Gastrocnemius medialis (tissue), 4 donors: ENCODE data around the gene KCNH8.
"Not testable (repeated sequence)": the region's sequence is repeated elsewhere in the genome, so short reads cannot be mapped to it uniquely, and the experiment has no call there.

ENCODE experiments used
- POLR2A ChIP-seq, 2 donors: fragments of 450-650 bp; IDR thresholded peaks; one replicate each; pipeline ENCODE4 v1.6.1; 2017; ENCODE audit warnings: antibody characterized with exemption in 2 of 2, mild to moderate bottlenecking in 2 of 2, moderate library complexity in 2 of 2
- TF ChIP-seq, protein P1 (sequence below), 5 experiments: fragments of 450-650 bp in 3 of 5; fragments of 200-600 bp in 2 of 5; sonication (generic) in 2 of 5; IDR thresholded peaks in 4 of 5; conservative IDR thresholded peaks in 1 of 5; 1 replicate in 4 of 5; 2 replicates in 1 of 5; pipeline ENCODE4 v1.5.1; 2016 to 2019; ENCODE audit warnings: antibody characterized with exemption in 5 of 5, mild to moderate bottlenecking in 3 of 5, moderate library complexity in 3 of 5

DNA sequence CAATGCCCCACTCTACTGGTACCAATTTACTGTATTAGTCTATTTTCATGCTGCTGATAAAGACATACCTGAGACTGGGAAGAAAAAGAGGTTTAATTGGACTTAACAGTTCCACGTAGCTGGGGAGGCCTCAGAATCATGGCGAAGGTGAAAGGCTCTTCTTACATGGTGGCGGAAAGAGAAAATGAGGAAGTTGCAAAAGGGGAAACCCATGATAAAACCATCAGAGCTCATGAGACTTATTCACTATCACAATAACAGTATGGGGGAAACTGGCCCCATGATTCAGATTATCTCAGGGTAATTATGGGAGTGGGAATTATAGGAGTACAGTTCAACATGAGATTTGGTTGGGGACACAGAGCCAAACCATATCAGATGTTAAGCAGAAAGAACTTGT, 81.6 kb downstream of the KCNH8 start:
- TF ChIP-seq POLR2A (IDR thresholded peaks at IDR 0.05) = not testable (repeated sequence)
- TF ChIP-seq, protein P1, sequence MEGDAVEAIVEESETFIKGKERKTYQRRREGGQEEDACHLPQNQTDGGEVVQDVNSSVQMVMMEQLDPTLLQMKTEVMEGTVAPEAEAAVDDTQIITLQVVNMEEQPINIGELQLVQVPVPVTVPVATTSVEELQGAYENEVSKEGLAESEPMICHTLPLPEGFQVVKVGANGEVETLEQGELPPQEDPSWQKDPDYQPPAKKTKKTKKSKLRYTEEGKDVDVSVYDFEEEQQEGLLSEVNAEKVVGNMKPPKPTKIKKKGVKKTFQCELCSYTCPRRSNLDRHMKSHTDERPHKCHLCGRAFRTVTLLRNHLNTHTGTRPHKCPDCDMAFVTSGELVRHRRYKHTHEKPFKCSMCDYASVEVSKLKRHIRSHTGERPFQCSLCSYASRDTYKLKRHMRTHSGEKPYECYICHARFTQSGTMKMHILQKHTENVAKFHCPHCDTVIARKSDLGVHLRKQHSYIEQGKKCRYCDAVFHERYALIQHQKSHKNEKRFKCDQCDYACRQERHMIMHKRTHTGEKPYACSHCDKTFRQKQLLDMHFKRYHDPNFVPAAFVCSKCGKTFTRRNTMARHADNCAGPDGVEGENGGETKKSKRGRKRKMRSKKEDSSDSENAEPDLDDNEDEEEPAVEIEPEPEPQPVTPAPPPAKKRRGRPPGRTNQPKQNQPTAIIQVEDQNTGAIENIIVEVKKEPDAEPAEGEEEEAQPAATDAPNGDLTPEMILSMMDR (IDR thresholded peaks at IDR 0.05 in 4 of 5, conservative IDR thresholded peaks at IDR 0.05 in 1 of 5) = not testable (repeated sequence)
